Body of pancreas (tissue), 4 donors: Measurements from ENCODE around the gene PSD2. TPM values are rescaled to one million over a fixed set of nuclear protein-coding genes. Genes with fewer than 3 reads are reported as not detected.

Experiments
- ATAC-seq: fragments of 150-250 bp; one replicate; pipeline ENCODE4 v1.9.1; 2016
- DNase-seq, 4 donors: peaks; one replicate each; pipeline ENCODE4 v3.0.0-alpha.2; 2019
- H3K27ac ChIP-seq, 4 donors: fragments of 200-600 bp; sonication (generic); 1 replicate in 3 of 4; 2 replicates in 1 of 4; pipeline versions ENCODE4 v1.5.1 to v1.6.1; 2016 to 2019; ENCODE audit warnings: mild to moderate bottlenecking in 1 of 4, mixed read lengths in 1 of 4, moderate library complexity in 1 of 4
- H3K27me3 ChIP-seq, 2 donors: fragments of 200-600 bp; sonication (generic); one replicate each; pipeline ENCODE4 v1.6.0; 2016; ENCODE audit warnings: mild to moderate bottlenecking in 1 of 2
- H3K36me3 ChIP-seq, 2 donors: fragments of 200-600 bp; sonication (generic); replicated peaks in 1 of 2; 2 replicates each; pipeline ENCODE4 v1.5.1; 2016; ENCODE audit warnings: low read depth in 2 of 2; ENCODE audit not compliant: insufficient read depth in 1 of 2
- H3K4me1 ChIP-seq: fragments of 200-600 bp; sonication (generic); one replicate; pipeline ENCODE4 v1.6.0; 2016
- H3K4me3 ChIP-seq, 2 donors: fragments of 200-600 bp; sonication (generic); 1 replicate in 1 of 2; 2 replicates in 1 of 2; pipeline ENCODE4 v1.5.1; 2016 to 2019
- H3K9me3 ChIP-seq, 3 donors: fragments of 200-600 bp; sonication (generic); 1 replicate in 2 of 3; 2 replicates in 1 of 3; pipeline ENCODE4 v1.5.1; 2016
- POLR2A ChIP-seq, 3 donors: fragments of 450-650 bp; IDR thresholded peaks; one replicate each; pipeline ENCODE4 v1.6.1; 2016; ENCODE audit warnings: antibody characterized with exemption in 3 of 3, mild to moderate bottlenecking in 2 of 3
- WGBS, 2 donors: methylation state at CpG; one replicate each; pipeline ENCODE4 v1.1.5; 2017; 5-methylcytosine and 5-hydroxymethylcytosine counted together
- intact Hi-C: fragments of 100-400 bp; cut with DNase I; formaldehyde crosslinking; loops from one replicate; pipeline ENCODE4 v1.15.1; 2023
- total RNA-seq, 2 donors: library from RNA; depleted of rRNA; stranded (reverse); fragments of >200 nt; gene quantifications; one replicate each; pipeline ENCODE4 v1.1.0, GENCODE V29; 2016
- TF ChIP-seq, protein P1 (sequence below), 7 experiments: fragments of 450-650 bp in 4 of 7; fragments of 200-600 bp in 3 of 7; sonication (generic) in 3 of 7; IDR thresholded peaks; one replicate each; pipeline ENCODE4 v1.5.1; 2016 to 2019; ENCODE audit warnings: antibody characterized with exemption in 7 of 7

PSD2 gene
- total RNA-seq, 2 donors from 2014 or later, result 0.52 TPM; not detected in 1

DNA sequence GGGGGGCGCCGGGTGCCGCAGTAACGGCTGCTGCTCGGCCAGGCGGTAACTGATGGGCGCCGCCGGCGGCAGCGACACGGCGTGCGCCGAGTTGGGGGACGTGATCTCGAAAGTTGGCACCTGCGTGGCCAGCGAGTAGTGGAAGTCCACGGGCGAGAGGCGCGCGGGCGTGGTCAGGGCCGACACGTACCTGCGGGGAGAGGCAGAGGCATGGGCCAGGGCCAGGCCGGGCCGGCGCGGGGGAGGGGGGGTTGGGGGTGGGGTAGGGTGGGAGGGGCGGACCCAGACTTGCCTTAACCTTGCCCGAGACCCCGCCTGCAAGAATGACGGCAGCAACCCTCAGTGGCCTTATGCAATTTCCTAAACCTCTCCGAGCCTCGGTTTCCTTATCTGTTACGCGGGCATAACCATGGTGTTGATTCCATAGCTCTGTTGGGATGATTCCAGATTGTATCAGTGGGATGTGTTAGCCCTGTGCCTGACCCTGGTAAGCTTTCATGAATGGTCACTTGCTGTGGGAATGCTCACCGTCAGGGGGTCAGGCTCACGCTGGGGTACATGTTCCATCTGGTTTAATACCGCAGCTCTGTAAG lies 53.0 kb downstream of the PSD2 start:
- intact Hi-C loops, result no loop called here
- TF ChIP-seq POLR2A (IDR thresholded peaks at IDR 0.05), result no peak
- no peaks in the 10 kb centered on the region for H3K9me3 ChIP-seq
- DNase-seq (peak; percentile 30 to 47 (median 39)), ATAC-seq (peak; percentile 26)
- H3K27ac ChIP-seq, result peak overlapping the region in 3 of 4 donors; percentile 75 to 79 (median 78)
- H3K36me3 ChIP-seq, result no peaks in the 10 kb centered on the region
- H3K4me3 ChIP-seq, result peak overlapping the region in 1 of 2 donors; percentile 24
- peaks cover 12% of the 10 kb centered on the region for H3K4me1 ChIP-seq
- H3K27me3 ChIP-seq, result no peaks in the 10 kb centered on the region
- WGBS, 2 donors, result 27 to 72% methylated on average over 10 to 38 of the region's 43 CpGs

DNA sequence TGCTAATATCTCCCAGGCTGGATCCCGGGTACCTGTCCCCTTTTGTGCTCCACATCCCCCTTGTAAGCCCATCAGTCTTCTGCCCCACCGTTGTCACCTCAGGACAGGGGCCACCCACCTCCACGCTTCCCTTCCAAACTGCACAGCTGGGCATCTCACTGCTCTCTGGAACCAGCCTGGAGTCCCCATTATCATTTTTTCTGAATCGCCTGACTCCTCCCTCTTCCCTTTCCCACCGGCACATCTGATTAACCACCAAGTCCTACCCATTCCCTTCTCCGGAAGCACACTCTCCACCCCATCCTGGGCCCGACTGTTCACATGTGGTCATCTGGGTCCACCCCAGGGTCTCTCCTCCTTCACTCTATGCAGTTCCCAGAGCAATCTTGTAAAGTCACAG lies 53.9 kb downstream of the PSD2 start:
- no peak for TF ChIP-seq POLR2A (IDR thresholded peaks at IDR 0.05)
- TF ChIP-seq, protein P1, sequence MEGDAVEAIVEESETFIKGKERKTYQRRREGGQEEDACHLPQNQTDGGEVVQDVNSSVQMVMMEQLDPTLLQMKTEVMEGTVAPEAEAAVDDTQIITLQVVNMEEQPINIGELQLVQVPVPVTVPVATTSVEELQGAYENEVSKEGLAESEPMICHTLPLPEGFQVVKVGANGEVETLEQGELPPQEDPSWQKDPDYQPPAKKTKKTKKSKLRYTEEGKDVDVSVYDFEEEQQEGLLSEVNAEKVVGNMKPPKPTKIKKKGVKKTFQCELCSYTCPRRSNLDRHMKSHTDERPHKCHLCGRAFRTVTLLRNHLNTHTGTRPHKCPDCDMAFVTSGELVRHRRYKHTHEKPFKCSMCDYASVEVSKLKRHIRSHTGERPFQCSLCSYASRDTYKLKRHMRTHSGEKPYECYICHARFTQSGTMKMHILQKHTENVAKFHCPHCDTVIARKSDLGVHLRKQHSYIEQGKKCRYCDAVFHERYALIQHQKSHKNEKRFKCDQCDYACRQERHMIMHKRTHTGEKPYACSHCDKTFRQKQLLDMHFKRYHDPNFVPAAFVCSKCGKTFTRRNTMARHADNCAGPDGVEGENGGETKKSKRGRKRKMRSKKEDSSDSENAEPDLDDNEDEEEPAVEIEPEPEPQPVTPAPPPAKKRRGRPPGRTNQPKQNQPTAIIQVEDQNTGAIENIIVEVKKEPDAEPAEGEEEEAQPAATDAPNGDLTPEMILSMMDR (IDR thresholded peaks at IDR 0.05), result no peak

DNA sequence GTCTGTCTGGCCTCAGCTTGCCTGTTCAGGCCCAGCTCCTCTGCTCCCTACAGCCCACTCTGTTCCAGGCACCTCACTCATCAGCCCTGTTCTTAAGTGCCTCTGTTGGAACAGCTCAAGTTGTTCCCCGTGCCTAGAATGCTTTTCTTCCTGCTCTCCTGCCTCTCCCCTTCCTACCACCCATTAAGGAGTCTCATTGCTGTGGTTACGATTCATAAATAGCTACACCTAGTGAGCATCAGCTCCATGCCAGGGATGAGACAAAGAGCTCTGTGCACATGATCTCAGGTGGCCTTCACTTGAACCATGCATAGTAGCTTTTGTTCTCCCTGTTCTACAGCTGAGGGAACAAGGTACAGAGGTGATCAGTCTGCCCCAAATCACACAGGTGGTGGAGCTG lies 54.3 kb downstream of the PSD2 start:
- intact Hi-C loops, result no loop called here
- Histone ChIP-seq H3K27me3 (no peaks in the 10 kb centered on the region), H3K36me3 (no peaks in the 10 kb centered on the region), H3K9me3 (no peaks in the 10 kb centered on the region), H3K4me1 (peaks cover 12% of the 10 kb centered on the region), H3K27ac (peak overlapping the region in 1 of 4 donors; percentile 7), H3K4me3 (no peak overlapping the region)
- ATAC-seq (no peak), DNase-seq (no peak)
- TF ChIP-seq, protein P1 (IDR thresholded peaks at IDR 0.05), result no peak
- TF ChIP-seq POLR2A (IDR thresholded peaks at IDR 0.05), result no peak
- WGBS, 2 donors, result 76 to 94% methylated on average over 2 of the region's 2 CpGs

More for the DNA sequence above, 53.9 kb downstream of the PSD2 start:
- no peak for ATAC-seq
- DNase-seq, result no peak
- no peaks in the 10 kb centered on the region for H3K9me3 ChIP-seq
- no peaks in the 10 kb centered on the region for H3K36me3 ChIP-seq
- peak overlapping the region in 1 of 4 donors; percentile 7 for H3K27ac ChIP-seq
- no peak overlapping the region for H3K4me3 ChIP-seq
- 69 to 83% methylated on average over 7 of the region's 7 CpGs for WGBS, 2 donors
- intact Hi-C loops, result no loop called here
- H3K27me3 ChIP-seq, result no peaks in the 10 kb centered on the region
- H3K4me1 ChIP-seq, result peaks cover 12% of the 10 kb centered on the region

DNA sequence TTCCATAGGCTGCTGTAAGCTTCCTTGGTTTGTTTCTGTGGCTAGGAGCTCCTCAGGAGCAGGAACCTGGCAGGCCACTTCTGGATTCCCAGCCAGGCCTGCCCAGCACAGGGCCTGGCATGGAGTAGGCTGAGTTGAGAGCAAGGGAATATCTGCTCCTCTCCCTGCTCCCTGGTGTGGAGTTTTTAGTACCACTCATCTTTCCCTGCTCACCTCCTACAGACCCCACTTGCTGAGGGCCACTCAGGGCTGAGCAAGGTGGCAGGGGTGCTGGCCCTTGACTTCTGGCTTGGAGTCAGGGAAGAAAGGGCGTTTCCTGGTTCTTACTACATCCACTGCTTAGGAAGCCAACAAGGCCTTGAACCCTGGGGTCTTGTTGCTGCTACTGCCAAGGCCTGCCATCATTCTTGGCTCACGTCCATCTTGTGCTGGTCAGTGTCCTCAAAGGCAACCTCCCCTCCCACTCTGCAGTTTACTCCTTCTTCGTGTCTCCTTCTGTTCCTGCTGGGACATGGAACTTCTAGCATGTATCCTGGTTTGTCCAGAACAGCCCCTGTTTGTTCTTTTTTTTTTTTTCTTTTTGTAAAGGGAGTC lies 54.9 kb downstream of the PSD2 start:
- Histone ChIP-seq H3K9me3 (no peaks in the 10 kb centered on the region), H3K4me1 (peaks cover 12% of the 10 kb centered on the region), H3K27ac (no peak overlapping the region), H3K27me3 (no peaks in the 10 kb centered on the region), H3K4me3 (no peak overlapping the region), H3K36me3 (no peaks in the 10 kb centered on the region)
- DNase-seq (peak in 1 of 4 donors; percentile 4), ATAC-seq (no peak)
- WGBS, 2 donors, result 71 to 90% methylated on average over 3 of the region's 3 CpGs
- intact Hi-C loops, result no loop called here
- no peak for TF ChIP-seq POLR2A (IDR thresholded peaks at IDR 0.05)
- TF ChIP-seq, protein P1 (IDR thresholded peaks at IDR 0.05), result no peak

DNA sequence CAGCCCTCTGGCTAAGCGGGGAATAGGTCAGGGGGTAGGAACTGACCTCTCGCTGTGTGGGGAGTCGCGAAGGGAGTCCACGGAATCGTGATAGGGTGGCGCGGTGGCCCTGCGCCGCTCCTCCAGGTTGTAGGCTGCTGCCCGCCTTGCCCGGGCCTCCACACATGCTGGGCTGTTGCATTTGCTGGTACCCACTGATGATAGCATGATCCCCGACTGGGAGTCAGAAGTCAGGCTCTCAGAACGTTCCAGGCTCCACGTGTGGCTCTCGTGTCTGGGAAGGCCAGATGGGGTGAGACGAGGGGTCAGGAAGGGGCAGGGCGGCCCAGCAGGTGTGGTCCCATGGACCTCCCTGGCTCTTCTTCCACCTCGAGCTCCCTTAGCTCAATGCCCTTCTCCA lies 56.0 kb downstream of the PSD2 start:
- no peak for ATAC-seq
- no peaks in the 10 kb centered on the region for H3K36me3 ChIP-seq
- TF ChIP-seq, protein P1 (IDR thresholded peaks at IDR 0.05), result no peak
- TF ChIP-seq POLR2A (IDR thresholded peaks at IDR 0.05), result no peak
- no peak overlapping the region for H3K27ac ChIP-seq
- H3K4me3 ChIP-seq, result no peak overlapping the region
- 92 to 93% methylated on average over 17 to 18 of the region's 19 CpGs for WGBS, 2 donors
- peaks cover 6% of the 10 kb centered on the region for H3K4me1 ChIP-seq
- intact Hi-C loops, result no loop called here
- H3K9me3 ChIP-seq, result no peaks in the 10 kb centered on the region
- DNase-seq, result no peak
- H3K27me3 ChIP-seq, result no peaks in the 10 kb centered on the region
